Endodermal cell (in vitro differentiated cells): Measurements from ENCODE around the gene TRAPPC5. TPM values are rescaled to one million over a fixed set of nuclear protein-coding genes. Genes with fewer than 3 reads are reported as not detected.

Source experiments
- DNase-seq: peaks from one replicate; pipeline ENCODE4 v3.0.0-alpha.2; 2017
- H3K27ac ChIP-seq: 2 replicates; pipeline ENCODE4 v1.5.1; 2013; ENCODE audit warnings: mild to moderate bottlenecking, low read depth, low read length, moderate library complexity
- H3K27me3 ChIP-seq: 2 replicates; pipeline ENCODE4 v1.6.1; 2013; ENCODE audit warnings: mild to moderate bottlenecking, low read length, moderate library complexity; ENCODE audit not compliant: insufficient read depth, control insufficient read depth, poor library complexity, severe bottlenecking
- H3K36me3 ChIP-seq: 2 replicates; pipeline ENCODE4 v1.7.0; 2013; ENCODE audit warnings: mild to moderate bottlenecking, low read length, moderate library complexity; ENCODE audit not compliant: control insufficient read depth, insufficient read depth
- H3K4me1 ChIP-seq: one replicate; pipeline ENCODE4 v1.7.0; 2013; ENCODE audit warnings: low read length; ENCODE audit not compliant: control insufficient read depth, insufficient read depth
- H3K4me3 ChIP-seq: 2 replicates; pipeline ENCODE4 v1.5.1; 2013; ENCODE audit warnings: mild to moderate bottlenecking, low read length, moderate library complexity
- H3K9ac ChIP-seq: 2 replicates; pipeline ENCODE4 v1.6.1; 2013; ENCODE audit warnings: mild to moderate bottlenecking, low read length, moderate library complexity; ENCODE audit not compliant: poor library complexity, severe bottlenecking; ENCODE audit errors: extremely low read depth
- H3K9me3 ChIP-seq: 2 replicates; pipeline ENCODE4 v1.6.1; 2013; ENCODE audit warnings: mild to moderate bottlenecking, low read length, moderate library complexity; ENCODE audit not compliant: control insufficient read depth
- H3K27ac Mint-ChIP-seq: 2 replicates; pipeline ENCODE4 v1.8.0; 2020; ENCODE audit warnings: mixed read lengths
- H3K27me3 Mint-ChIP-seq: 2 replicates; pipeline ENCODE4 v1.8.0; 2021; ENCODE audit warnings: mild to moderate bottlenecking, mixed read lengths; ENCODE audit not compliant: insufficient read depth
- H3K36me3 Mint-ChIP-seq: 2 replicates; pipeline ENCODE4 v1.8.0; 2020; ENCODE audit warnings: low read depth, mixed read lengths
- H3K4me1 Mint-ChIP-seq: 2 replicates; pipeline ENCODE4 v1.8.0; 2020; ENCODE audit warnings: mixed read lengths
- H3K4me3 Mint-ChIP-seq: 2 replicates; pipeline ENCODE4 v1.8.0; 2020; ENCODE audit warnings: mild to moderate bottlenecking, moderate library complexity, mixed read lengths
- H3K9me3 Mint-ChIP-seq: 2 replicates; pipeline ENCODE4 v1.8.0; 2020; ENCODE audit warnings: mild to moderate bottlenecking, mixed read lengths
- WGBS, 2 experiments: methylation state at CpG; one replicate each; pipeline versions ENCODE4 v1.1.5 to v1.1.7; 2013; ENCODE audit warnings: missing lambda C conversion rate in 2 of 2, mixed read lengths in 1 of 2; ENCODE audit not compliant: insufficient coverage in 1 of 2, insufficient read length in 1 of 2; 5-methylcytosine and 5-hydroxymethylcytosine counted together
- total RNA-seq, 2 donors: library from RNA; stranded (reverse); fragmentation: NEBNext Ultra II Directional in 1 of 2; extraction: Animal tissue kit (Norgen Biotek cat#: 25700) in 1 of 2; gene quantifications; 2 replicates in 1 of 2; 3 replicates in 1 of 2; pipeline ENCODE4 v1.2.1, GENCODE V29; 2021
- TF ChIP-seq, protein P1 (sequence below): fragments of 200-600 bp; sonication (generic); conservative IDR thresholded peaks from 2 replicates; pipeline ENCODE4 v1.5.0; 2021; ENCODE audit warnings: antibody characterized with exemption, mild to moderate bottlenecking

TRAPPC5 gene
- total RNA-seq, 2 donors from 2014 or later = 64.6 to 93.1 TPM

- H3K4me1 Mint-ChIP-seq = peaks cover 4% of the 10 kb centered on the region
- H3K36me3 Mint-ChIP-seq = no peaks in the 10 kb centered on the region
- WGBS, 2 experiments = 77 to 83% methylated on average over 2 to 9 of the region's 9 CpGs
- H3K9me3 Mint-ChIP-seq = no peaks in the 10 kb centered on the region
- H3K4me3 ChIP-seq = no peak within 1 kb of the TSS
- no peak within 1 kb of the TSS for H3K27ac Mint-ChIP-seq
- H3K9me3 ChIP-seq = no peaks in the 10 kb centered on the region
- TF ChIP-seq, protein P1, sequence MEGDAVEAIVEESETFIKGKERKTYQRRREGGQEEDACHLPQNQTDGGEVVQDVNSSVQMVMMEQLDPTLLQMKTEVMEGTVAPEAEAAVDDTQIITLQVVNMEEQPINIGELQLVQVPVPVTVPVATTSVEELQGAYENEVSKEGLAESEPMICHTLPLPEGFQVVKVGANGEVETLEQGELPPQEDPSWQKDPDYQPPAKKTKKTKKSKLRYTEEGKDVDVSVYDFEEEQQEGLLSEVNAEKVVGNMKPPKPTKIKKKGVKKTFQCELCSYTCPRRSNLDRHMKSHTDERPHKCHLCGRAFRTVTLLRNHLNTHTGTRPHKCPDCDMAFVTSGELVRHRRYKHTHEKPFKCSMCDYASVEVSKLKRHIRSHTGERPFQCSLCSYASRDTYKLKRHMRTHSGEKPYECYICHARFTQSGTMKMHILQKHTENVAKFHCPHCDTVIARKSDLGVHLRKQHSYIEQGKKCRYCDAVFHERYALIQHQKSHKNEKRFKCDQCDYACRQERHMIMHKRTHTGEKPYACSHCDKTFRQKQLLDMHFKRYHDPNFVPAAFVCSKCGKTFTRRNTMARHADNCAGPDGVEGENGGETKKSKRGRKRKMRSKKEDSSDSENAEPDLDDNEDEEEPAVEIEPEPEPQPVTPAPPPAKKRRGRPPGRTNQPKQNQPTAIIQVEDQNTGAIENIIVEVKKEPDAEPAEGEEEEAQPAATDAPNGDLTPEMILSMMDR = no peak
- H3K27ac ChIP-seq = no peak within 1 kb of the TSS
- H3K4me1 ChIP-seq = no peaks in the 10 kb centered on the region
- H3K27me3 ChIP-seq = peaks cover 90% of the 10 kb centered on the region
- H3K4me3 Mint-ChIP-seq = no peak within 1 kb of the TSS
- DNase-seq = no peak
- no peaks in the 10 kb centered on the region for H3K36me3 ChIP-seq
- peaks cover 94% of the 10 kb centered on the region for H3K27me3 Mint-ChIP-seq
- no peak within 1 kb of the TSS for H3K9ac ChIP-seq
These were observed 51.4 kb downstream of the TRAPPC5 start, which contains the start of gene CLEC4G for GRCh38 chr19:7732045-7732444. Gene CLEC4G, minus strand, starts transcription at chr19:7732110. Its CDS starts 8 bp downstream, at chr19:7732102.

- no peak overlapping the region for H3K4me3 Mint-ChIP-seq
- peaks cover 90% of the 10 kb centered on the region for H3K27me3 Mint-ChIP-seq
- H3K27ac ChIP-seq = no peak overlapping the region
These were observed 52.7 kb downstream of the TRAPPC5 start for GRCh38 chr19:7733376-7733775.

GRCh38 chr19:7734220-7735203 is 53.9 kb downstream of the TRAPPC5 start:
- Mint-ChIP-seq H3K9me3 (no peaks in the 10 kb centered on the region), H3K4me3 (no peak overlapping the region), H3K27me3 (peaks cover 84% of the 10 kb centered on the region), H3K4me1 (peaks cover 4% of the 10 kb centered on the region), H3K36me3 (no peaks in the 10 kb centered on the region), H3K27ac (no peak overlapping the region)
- Histone ChIP-seq H3K4me1 (no peaks in the 10 kb centered on the region), H3K4me3 (no peak overlapping the region), H3K27me3 (peaks cover 70% of the 10 kb centered on the region), H3K9ac (no peak overlapping the region), H3K36me3 (no peaks in the 10 kb centered on the region), H3K27ac (no peak overlapping the region), H3K9me3 (no peaks in the 10 kb centered on the region)
- no peak for DNase-seq
- 63% methylated on average over 5 to 12 of the region's 12 CpGs for WGBS, 2 experiments
- TF ChIP-seq, protein P1 = no peak

More at GRCh38 chr19:7733376-7733775, 52.7 kb downstream of the TRAPPC5 start:
- Histone ChIP-seq H3K36me3 (no peaks in the 10 kb centered on the region), H3K9me3 (no peaks in the 10 kb centered on the region), H3K4me3 (no peak overlapping the region), H3K27me3 (peaks cover 82% of the 10 kb centered on the region), H3K4me1 (no peaks in the 10 kb centered on the region), H3K9ac (no peak overlapping the region)
- Mint-ChIP-seq H3K36me3 (no peaks in the 10 kb centered on the region), H3K9me3 (no peaks in the 10 kb centered on the region), H3K4me1 (peaks cover 4% of the 10 kb centered on the region), H3K27ac (no peak overlapping the region)
- TF ChIP-seq, protein P1 = no peak
- 77% methylated on average over 6 of the region's 6 CpGs; no CpG with 5 or more reads in 1 of the 2 experiments for WGBS, 2 experiments
- no peak for DNase-seq
